ENCODE data around the gene EIF3C.
"Not testable (repeated sequence)": the region's sequence is repeated elsewhere in the genome, so short reads cannot be mapped to it uniquely, and the experiment has no call there.

The EIF3C gene, protein sequence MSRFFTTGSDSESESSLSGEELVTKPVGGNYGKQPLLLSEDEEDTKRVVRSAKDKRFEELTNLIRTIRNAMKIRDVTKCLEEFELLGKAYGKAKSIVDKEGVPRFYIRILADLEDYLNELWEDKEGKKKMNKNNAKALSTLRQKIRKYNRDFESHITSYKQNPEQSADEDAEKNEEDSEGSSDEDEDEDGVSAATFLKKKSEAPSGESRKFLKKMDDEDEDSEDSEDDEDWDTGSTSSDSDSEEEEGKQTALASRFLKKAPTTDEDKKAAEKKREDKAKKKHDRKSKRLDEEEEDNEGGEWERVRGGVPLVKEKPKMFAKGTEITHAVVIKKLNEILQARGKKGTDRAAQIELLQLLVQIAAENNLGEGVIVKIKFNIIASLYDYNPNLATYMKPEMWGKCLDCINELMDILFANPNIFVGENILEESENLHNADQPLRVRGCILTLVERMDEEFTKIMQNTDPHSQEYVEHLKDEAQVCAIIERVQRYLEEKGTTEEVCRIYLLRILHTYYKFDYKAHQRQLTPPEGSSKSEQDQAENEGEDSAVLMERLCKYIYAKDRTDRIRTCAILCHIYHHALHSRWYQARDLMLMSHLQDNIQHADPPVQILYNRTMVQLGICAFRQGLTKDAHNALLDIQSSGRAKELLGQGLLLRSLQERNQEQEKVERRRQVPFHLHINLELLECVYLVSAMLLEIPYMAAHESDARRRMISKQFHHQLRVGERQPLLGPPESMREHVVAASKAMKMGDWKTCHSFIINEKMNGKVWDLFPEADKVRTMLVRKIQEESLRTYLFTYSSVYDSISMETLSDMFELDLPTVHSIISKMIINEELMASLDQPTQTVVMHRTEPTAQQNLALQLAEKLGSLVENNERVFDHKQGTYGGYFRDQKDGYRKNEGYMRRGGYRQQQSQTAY

DNA sequence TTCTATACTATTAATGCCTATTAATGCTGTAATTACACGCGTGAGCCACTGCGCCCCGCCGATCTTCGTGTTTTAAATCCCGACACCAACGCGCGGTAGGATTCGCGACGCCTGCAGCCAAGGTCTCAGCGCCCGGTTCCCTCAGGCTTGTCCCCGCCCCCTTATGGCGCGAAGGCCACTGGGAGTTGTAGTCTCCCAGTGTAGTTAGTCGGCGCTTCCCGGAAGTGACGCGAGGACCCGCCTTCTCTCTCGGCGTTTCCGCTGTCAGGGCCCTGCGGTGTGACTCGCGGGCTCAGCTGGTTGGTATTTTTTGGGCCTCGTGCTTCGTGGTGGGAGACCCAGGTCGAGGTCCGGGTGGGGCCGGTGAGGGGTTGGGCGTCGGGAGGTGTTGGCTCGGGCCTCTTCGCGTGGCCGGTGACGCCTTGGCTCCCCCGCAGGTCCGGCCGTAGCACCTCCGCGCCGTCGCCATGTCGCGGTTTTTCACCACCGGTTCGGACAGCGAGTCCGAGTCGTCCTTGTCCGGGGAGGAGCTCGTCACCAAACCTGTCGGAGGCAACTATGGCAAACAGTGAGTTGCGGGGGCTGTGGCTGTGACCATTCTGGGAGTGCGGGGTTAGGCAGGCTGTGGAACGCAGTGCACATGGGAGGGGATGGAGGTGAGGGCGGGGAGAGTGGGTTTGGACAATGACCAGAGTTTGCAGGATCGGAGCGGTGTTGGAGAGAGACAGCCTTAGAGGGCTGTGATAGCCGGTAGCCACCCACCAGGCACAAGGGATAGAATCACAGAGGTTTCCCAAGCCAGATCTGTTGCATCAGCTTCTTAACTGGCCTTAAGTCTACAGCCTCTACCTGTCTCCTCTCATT is at the start of gene EIF3C:
Gene EIF3C (plus strand): TSS at position 245 of the 864 bp plus-strand sequence. CDS start 223 bp downstream, at position 468.
- not testable (repeated sequence) for DNase-seq

DNA sequence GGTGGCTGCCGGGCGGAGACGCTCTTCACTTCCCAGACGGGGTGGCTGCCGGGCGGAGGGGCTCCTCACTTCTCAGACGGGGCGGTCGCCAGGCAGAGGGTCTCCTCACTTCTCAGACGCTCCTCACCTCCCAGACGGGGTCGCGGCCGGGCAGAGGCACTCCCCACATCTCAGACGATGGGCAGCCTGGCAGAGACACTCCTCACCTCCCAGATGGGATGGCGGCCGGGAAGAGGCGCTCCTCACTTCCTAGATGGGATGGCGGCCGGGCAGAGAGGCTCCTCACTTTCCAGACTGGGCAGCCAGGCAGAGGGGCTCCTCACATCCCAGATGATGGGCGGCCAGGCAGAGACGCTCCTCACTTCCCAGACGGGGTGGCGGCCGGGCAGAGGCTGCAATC is 45.0 kb upstream of the EIF3C start:
- not testable (repeated sequence) for DNase-seq

DNA sequence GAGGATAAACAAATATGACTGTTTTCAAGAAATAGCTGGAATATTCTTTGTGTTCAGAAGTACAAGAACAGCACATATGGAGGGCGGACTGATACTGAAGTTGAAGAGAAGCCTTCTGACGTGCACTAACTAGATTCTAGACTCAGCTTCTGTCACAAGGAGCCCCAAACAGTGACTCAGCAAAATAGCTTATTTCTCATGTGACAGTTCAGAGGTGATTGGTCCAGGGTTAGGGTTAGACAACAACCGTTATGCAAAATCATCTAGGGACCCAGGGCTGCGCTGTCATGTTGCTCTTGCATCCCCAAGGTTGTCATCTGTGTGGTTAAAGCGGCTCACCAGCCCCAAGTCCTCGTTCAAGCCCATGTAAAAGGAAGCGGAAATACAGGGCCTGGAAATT is 43.8 kb upstream of the EIF3C start:
- DNase-seq = not testable (repeated sequence)

DNA sequence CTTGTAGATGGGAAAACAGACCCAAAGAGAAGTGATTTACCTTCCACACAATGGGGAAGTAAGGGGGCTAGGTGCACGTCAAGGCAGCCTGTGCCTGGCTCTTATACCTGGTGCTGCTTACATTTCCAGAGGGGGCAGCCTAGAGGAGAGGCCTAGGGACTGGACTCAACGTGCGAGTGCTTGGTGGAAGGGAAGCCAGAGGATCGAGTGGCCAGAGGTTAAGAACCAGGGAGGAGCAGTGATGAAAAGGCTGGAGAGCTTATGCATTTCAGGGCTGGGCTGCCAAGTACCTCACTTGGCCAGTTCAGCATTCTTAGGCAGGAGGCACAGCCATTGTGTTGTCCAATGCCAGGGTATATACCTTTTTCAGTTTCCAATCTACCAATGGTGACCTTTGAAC is 43.1 kb upstream of the EIF3C start:
- not testable (repeated sequence) for DNase-seq

DNA sequence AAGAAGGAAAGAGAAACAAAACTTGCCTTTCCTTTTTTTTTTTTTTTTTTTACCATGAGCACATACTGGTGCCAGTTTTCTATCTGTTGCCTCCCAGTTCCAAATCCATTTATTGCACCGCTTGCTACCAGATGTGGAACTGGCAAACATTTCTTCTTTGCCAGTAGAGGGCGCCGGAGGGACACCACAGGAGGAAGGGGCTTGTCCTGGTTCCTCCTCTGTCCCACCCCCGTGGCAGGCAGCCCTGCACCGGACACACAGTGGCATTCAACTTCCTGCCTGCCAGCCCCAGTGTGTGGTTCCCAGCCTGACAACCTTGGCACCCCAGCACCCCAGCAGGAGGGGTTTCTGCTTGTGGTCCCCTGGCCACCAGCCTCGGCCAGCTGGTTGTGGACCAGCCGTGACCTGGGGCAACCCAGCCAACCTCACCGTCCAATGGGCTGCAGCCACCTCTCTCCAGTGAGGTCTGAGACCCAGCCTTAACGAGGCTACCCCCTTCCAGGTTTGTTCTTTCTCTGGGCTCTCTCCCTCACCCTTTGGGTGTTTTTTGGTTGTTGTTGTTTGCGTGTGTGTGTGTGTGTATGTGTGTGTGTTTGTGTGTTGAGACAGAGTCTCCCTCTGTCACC is 22.8 kb upstream of the EIF3C start:
- DNase-seq = not testable (repeated sequence)

DNA sequence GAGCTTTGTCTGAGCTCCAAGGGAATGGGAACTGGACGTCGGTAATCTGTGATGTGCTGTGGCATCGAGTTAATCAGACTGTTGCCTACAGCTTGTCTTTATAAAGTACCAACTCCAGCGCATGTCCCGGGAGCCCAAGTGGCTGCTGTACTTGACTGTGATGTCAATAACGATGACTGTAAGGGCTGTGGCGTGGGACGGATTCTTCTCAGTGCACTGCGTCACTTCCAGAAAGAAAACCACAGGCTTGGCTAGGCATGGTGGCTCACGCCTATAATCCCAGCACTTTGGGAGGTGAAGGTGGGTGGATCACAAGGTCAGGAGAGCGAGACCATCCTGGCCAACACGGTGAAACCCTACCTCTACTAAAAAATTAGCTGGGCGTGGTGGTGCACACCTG is 21.8 kb upstream of the EIF3C start:
- not testable (repeated sequence) for DNase-seq

DNA sequence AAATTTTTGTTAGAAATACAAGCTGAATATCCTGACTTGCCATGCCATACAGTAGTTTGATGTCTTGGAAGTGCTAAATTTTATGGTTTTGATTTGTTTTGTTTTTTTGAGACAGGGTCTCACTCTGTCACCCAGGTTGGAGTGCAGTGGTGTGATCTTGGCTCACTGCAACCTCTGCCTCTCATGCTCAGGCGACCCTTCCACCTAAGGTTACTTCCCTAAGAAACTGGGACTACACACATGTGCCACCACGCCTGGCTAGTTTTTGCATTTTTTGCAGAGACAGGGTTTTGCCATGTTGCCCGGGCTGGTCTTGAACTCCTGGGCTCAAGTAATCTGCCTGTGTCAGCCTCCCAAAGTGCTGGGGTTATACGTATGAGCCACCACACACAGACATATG is 19.5 kb upstream of the EIF3C start:
- not testable (repeated sequence) for DNase-seq

DNA sequence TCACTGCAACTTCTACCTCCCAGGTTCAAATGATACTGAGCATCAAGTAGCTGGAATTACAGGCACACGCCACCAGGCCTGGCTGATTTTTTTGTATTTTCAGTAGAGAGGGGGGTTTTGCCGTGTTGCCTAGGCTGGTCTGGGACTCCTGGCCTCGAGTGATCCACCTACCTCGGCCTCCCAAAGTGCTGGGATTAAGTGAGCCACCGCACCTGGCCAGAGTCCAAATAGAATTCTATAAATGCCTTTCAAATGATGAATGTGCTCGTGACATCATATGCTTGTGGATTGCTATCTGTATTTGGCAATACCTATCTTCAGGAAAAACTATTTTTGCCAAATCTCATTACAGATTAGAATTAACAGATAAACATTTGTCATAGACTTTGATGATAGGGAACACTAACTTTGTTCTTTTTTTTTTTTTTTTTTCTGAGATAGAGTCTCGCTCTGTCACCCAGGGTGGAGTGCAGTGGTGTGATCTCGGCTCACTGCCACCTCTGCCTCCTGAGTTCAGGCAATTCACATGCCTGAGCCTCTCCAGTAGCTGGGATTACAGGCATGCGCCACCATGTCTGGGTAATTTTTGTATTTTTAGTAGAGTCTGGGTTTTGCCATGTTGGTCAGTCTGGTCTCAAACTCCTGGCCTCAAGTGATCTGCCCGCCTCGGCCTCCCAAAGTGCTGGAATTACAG is 17.9 kb upstream of the EIF3C start:
- not testable (repeated sequence) for DNase-seq

DNA sequence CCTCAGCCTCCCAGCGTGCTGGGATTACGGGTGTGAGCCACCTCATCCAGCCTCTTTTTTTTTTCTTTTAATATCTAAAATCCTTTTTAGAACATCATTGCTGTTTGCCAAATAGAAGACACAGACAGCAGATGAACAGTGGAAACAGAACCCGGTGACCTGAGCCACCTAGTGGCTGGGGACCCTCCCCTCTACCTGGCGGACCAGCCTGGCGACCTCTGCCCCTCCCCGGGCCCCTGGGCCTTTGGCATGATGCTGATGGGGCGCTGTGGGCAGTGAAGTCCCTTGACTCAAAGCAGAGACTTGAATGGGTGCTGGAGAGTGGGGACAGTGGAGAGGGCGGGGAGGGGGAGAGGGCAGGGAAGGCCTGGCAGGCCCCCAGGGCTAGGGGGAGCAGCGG is 11.5 kb upstream of the EIF3C start:
- DNase-seq = not testable (repeated sequence)

DNA sequence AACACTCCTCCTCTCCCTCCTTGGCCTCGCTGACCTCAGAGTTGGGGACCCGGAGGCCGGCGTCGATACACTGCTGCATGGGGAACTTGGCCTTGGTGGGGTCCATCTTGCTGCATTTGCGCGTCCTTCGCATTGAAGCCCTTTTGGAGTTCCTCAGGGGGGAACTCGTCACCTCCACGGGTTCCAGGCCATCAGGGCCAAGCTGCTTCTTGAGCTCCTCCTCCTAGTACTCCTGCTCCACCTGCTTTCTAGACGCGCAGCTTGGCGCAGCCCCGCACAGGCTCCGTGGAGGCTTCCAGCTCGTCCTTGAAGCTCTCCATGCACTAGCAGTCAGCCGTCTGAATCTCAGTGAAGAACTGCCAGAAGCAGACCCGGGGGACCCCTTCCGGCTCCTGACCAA is 10.9 kb upstream of the EIF3C start:
- not testable (repeated sequence) for DNase-seq

DNA sequence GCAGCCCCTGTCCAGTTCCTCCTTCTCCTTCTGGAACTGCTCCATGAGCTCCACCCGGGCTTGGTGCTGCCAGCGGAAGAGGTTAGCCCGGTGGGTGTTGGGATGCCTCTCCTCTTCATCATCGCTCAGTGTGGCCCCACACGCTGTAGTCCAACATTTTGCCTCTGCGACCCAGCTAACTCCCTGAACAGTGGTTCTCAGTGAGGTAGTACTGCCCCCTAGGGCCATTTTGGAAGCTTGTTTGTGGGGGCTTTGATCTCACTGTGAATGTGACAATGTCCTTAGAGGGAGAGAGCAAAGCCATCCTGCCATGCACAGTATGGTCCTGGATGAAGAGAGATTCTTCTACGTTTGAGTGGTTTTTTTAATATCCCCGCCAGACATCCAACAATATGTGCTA is 9.9 kb upstream of the EIF3C start:
- DNase-seq = not testable (repeated sequence)

DNA sequence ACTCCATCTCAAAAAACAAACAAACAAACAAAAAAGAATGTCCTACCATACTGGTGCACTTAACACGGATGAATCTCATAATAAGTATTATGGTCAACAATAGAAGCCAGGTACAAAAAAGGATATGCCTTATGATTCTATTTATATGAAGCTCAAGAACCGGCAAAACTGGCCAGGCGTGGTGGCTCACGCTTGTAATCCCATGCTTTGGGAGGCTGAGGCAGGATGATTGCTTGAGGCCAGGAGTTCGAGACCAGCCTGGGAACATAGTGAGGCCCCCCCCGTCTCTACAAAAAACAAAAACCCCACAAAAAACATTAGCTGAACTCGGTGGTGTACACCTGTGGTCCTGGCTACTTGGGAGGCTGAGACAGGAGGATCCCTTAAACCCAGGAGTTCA is 7.0 kb upstream of the EIF3C start:
- DNase-seq = not testable (repeated sequence)

DNA sequence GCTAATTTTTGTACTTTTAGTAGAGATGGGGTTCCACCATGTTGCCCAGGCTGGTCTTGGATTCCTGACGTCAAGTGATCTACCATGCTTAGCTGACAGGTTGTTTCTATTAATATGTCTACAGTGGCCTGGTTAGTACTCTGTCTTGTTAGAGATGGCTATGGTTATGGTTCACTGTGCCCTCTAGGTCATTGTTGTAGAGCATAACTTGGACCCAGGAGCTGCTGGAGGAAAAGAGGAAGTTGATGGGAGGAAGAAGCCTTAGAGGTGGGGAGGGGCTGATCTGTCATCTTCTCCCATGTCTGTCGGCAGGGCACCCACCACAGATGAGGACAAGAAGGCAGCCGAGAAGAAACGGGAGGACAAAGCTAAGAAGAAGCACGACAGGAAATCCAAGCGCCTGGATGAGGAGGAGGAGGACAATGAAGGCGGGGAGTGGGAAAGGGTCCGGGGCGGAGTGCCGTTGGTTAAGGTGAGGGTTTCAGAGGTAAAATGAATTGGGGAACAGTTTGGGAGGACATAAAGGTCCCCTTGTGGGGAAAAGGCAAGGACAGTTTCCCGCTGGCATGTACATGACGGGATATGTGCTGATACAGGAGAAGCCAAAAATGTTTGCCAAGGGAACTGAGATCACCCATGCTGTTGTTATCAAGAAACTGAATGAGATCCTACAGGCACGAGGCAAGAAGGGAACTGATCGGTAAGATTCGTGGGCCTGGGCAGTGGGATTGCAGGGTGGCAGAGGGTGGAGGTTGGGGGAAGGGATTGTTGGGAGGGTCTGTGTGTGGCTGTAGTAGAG is 11.8 kb downstream of the EIF3C start:
- not testable (repeated sequence) for DNase-seq

DNA sequence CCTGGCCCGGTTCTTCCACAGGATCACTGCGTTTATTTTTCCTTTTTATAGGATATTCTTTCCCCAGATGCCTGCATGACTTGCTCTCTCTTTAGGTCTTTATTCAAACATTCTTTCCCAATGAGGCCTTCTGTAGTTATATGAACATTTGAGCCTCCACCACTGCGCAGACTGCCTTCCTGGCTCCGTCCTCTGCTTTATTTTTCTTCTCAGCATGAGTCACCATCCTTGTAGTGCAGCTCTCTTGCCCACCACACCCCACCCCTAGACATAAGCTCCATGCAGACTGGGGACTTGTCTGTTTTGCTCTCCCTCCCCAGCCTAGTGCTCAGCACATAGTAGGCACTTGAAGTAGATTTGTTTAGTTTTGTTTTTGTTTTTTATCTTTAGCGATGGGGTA is 20.0 kb downstream of the EIF3C start:
- DNase-seq = not testable (repeated sequence)

DNA sequence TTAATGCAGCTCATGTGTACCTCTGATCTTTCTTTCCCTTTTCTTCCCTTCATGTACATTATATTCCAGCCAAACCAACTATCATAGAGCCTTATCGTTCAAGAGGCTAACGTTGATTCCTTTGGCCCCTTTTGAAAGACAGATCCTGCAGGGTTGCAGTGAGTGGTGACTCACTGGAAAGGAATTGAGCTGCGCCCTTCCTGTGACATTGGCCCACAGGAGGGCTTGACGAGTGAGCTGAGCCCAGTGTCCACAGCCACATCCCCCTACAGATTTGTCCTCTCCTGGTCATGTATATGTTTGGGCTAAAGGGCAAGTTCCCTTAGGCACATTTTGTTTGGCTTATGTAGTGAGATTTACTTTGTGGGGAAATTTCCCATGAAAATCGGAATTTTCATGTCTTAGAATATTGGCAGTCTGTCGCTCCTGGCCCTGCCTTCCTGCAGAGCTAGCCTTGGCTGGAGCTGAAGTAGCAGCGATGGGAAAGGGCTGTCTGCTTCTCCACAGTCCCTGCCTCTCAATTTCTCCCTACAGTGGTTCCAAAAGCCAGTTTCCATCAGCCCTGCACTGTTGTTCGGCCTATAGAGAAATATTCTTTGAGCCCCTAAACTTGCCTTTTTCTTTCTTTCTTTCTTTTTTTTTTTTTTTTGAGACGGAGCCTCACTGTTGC is 21.3 kb downstream of the EIF3C start:
- DNase-seq = not testable (repeated sequence)

DNA sequence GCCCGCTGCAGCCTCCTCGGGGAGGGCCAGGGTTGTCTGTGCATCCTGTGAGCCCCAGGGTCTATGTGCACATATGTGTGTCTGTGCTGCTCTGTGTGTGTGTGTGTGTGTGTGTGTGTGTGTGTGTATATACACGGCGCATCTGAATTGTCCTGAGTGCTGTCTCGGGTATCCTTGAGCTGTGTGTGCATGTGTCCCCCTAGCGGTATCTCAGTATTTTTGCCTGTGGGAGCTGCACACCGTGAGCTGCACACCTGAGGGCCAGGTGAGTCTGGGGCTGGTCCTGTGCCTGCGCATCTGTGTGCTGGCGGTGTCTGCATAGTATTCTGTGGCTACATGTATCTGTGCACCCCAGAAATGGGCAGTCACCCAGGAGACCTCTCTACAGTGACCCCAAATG is 28.5 kb downstream of the EIF3C start:
- not testable (repeated sequence) for DNase-seq

DNA sequence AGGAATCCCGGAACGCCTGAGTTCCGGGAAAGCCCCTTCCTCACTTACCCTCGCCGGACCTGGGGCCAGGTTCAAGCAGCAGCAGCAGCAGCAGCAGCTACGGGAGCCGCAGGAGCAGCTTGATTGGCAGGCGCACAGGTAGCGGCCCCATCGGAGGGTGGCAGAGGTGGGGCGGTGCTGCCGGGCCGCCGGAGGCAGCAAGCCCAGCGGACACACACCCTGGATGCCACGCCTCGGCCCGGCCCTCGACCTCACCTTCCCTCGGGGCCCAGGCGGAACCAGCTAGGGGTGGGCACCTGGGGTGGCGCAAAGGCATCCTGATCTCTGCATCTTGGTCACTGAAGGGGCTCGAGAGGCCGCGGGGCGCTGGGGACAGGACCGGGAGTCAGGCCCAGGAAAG is 29.4 kb downstream of the EIF3C start:
- not testable (repeated sequence) for DNase-seq

DNA sequence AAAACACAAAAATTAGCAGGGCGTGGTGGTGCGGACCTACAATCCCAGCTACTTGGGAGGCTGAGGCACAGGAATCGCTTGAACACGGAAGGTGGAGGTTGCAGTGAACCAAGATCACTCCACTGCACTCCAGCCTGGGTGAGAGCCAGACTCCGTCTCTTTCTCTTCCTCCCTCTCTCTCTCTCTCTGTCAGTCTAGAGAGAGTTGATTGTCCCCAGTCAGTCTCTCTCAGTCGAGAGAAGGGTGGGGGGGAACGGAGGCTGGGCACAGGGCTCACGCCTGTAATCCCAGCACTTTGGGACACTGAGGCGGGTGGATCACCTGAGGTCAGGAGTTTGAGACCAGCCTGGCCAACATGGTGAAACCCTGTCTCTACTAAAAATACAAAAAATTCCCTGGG is 30.0 kb downstream of the EIF3C start:
- DNase-seq = not testable (repeated sequence)

DNA sequence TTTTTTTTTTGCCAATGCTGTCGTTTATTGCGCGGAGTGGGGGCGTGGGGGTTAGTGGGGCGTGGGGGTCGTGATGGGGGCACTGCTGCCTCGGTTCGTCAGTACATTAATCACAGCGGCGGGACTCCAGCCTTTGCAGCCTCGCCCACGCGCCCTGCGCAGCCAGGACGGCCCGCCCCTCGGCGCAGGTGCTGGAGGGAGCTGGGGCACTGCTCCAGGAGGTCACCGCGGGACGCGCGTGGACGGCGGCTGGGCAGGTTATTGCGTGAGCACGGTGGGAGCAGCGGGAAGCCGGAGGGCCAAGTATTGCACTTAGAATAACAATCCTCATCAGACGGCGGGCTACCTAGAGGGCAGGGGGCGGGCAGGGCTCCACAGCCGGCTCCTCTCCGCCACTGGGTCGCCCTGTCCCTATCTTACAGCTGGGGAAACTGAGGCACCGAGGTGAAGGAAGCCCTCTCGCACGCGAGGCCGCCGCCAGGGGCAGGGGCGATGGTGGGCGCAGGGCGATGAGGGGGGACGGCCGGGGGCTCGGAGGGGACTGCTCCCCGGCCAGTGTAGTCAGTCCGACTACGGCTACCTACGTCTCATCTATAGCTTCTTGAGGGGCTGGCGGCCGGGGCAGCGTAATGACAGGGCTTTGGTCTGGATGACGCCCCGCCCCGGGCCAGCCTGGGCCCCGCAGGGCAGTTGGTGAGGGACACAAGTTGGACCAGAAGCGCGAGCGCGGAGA is 35.5 kb downstream of the EIF3C start:
- not testable (repeated sequence) for DNase-seq
